Endothelial cell of umbilical vein (primary cell): ENCODE measurements around the gene MAK. TPM values are rescaled to one million over a fixed set of nuclear protein-coding genes. Genes with fewer than 3 reads are reported as not detected.
A peak's percentile ranks its signal among the peaks of the same experiment; 100 is the strongest.

Source experiments
- BruUV-seq: library from RNA; stranded (reverse); fragments of 400-500 nt; replicated peaks from 2 replicates; lab custom pipeline; 2021; lab: Mats Ljungman, UMichigan
- CTCF ChIA-PET: fragments of 300-600, 350-600 bp; sonication (Branson Sonifier 250); formaldehyde crosslinking; loops from one replicate; lab custom pipeline; 2021; ENCODE audit warnings: antibody characterized with exemption, inconsistent platforms; lab: Charles Lee
- POLR2A ChIA-PET: fragments of 300-600, 350-600 bp; sonication (Branson Sonifier 250); formaldehyde crosslinking; loops from one replicate; lab custom pipeline; 2021; ENCODE audit warnings: antibody characterized with exemption, inconsistent platforms; lab: Charles Lee
- DNase-seq: peaks from one replicate; pipeline ENCODE4 v3.0.0-alpha.2; 2011; ENCODE audit warnings: low read depth, low spot score
- FAIRE-seq: peaks from 2 replicates; lab custom pipeline; 2011; peaks lifted over from hg19 to GRCh38; lab: Jason Lieb, UNC
- H2AFZ ChIP-seq: 2 replicates; pipeline ENCODE4 v1.6.0; 2012; ENCODE audit warnings: low read depth, low read length, control low read depth, inconsistent platforms
- H3K27ac ChIP-seq: 2 replicates; pipeline ENCODE4 v1.5.1; 2011; ENCODE audit warnings: low read depth, mild to moderate bottlenecking, control low read depth, low read length, moderate library complexity; ENCODE audit not compliant: insufficient read depth
- H3K27me3 ChIP-seq, 2 experiments: 2 replicates each; pipeline versions ENCODE4 v1.6.0 to v1.6.1; 2011; ENCODE audit warnings: low read length in 2 of 2, mixed read lengths in 1 of 2; ENCODE audit not compliant: control insufficient read depth in 2 of 2, insufficient read depth in 2 of 2
- H3K36me3 ChIP-seq, 2 experiments: 2 replicates in 1 of 2; 3 replicates in 1 of 2; pipeline ENCODE4 v1.5.1; 2011; ENCODE audit warnings: low read length in 2 of 2, mild to moderate bottlenecking in 1 of 2, moderate library complexity in 1 of 2; ENCODE audit not compliant: control insufficient read depth in 2 of 2, insufficient read depth in 2 of 2; ENCODE audit errors: extremely low read depth in 1 of 2
- H3K4me1 ChIP-seq: 3 replicates; pipeline ENCODE4 v1.5.1; 2011; ENCODE audit warnings: mild to moderate bottlenecking, low read length; ENCODE audit not compliant: control insufficient read depth, insufficient read depth; ENCODE audit errors: extremely low read depth
- H3K4me2 ChIP-seq: 2 replicates; pipeline ENCODE4 v1.6.1; 2011; ENCODE audit warnings: low read length, control low read depth, mixed read lengths; ENCODE audit not compliant: insufficient read depth
- H3K4me3 ChIP-seq, 3 experiments: fragments of 200-600 bp in 1 of 3; sonication (generic), shearing (Covaris generic) in 1 of 3; replicated peaks in 1 of 3; 2 replicates each; pipeline ENCODE4 v1.5.1; 2011 to 2016; ENCODE audit warnings: control low read depth in 3 of 3, low read length in 3 of 3, mild to moderate bottlenecking in 2 of 3, inconsistent platforms in 1 of 3, low read depth in 1 of 3, moderate library complexity in 1 of 3; ENCODE audit not compliant: insufficient read depth in 1 of 3
- H3K79me2 ChIP-seq: 2 replicates; pipeline ENCODE4 v1.6.0; 2012; ENCODE audit warnings: low read length, inconsistent platforms; ENCODE audit not compliant: control insufficient read depth, insufficient read depth
- H3K9ac ChIP-seq: replicated peaks from 2 replicates; pipeline ENCODE3; 2011; ENCODE audit warnings: low read length, control low read depth; ENCODE audit not compliant: insufficient read depth; ENCODE audit errors: extremely low read depth
- H3K9me1 ChIP-seq: replicated peaks from 3 replicates; pipeline ENCODE4 v1.6.0; 2011; ENCODE audit warnings: mild to moderate bottlenecking, low read length; ENCODE audit not compliant: control insufficient read depth, insufficient read depth; ENCODE audit errors: extremely low read depth
- H3K9me3 ChIP-seq: replicated peaks from 2 replicates; pipeline ENCODE4 v1.5.1; 2012; ENCODE audit warnings: low read length, inconsistent platforms; ENCODE audit not compliant: control insufficient read depth, insufficient read depth
- H4K20me1 ChIP-seq: replicated peaks from 2 replicates; pipeline ENCODE3; 2011; ENCODE audit warnings: mild to moderate bottlenecking, low read length; ENCODE audit not compliant: control insufficient read depth, insufficient read depth; ENCODE audit errors: extremely low read depth
- EZH2 ChIP-seq: IDR thresholded peaks from 2 replicates; pipeline ENCODE4 v1.6.1; 2012; ENCODE audit warnings: borderline replicate concordance, low read depth, mild to moderate bottlenecking, moderate library complexity, low read length, inconsistent platforms; ENCODE audit not compliant: severe bottlenecking
- FOS ChIP-seq: IDR thresholded peaks from 2 replicates; pipeline ENCODE4 v1.6.1; 2011; ENCODE audit warnings: mild to moderate bottlenecking, low read length, moderate library complexity, borderline replicate concordance; ENCODE audit not compliant: insufficient read depth
- GATA2 ChIP-seq: IDR thresholded peaks from 2 replicates; pipeline ENCODE4 v1.7.0; 2011; ENCODE audit warnings: low read depth, mild to moderate bottlenecking, moderate library complexity, mixed read lengths, low read length; ENCODE audit not compliant: insufficient read length, insufficient read depth
- JUN ChIP-seq: IDR thresholded peaks from 2 replicates; pipeline ENCODE4 v1.6.1; 2011; ENCODE audit warnings: borderline replicate concordance, low read depth; ENCODE audit not compliant: insufficient read length, insufficient read depth
- MYC ChIP-seq: IDR thresholded peaks from one replicate; pipeline ENCODE4 v1.6.1; 2011; ENCODE audit warnings: mild to moderate bottlenecking, low read depth, low read length
- POLR2A ChIP-seq: IDR thresholded peaks from 2 replicates; pipeline ENCODE4 v1.6.1; 2012; ENCODE audit warnings: low read depth, mild to moderate bottlenecking, control low read depth, low read length
- POLR2AphosphoS5 ChIP-seq: IDR thresholded peaks from 2 replicates; pipeline ENCODE4 v1.6.1; 2012; ENCODE audit warnings: low read depth, mild to moderate bottlenecking, control low read depth, low read length, moderate library complexity; ENCODE audit not compliant: insufficient read depth
- dilution Hi-C: fragments of 300-500 bp; cut with MboI; formaldehyde crosslinking; loops from one replicate; pipeline ENCODE4 v1.15.0; 2019; ENCODE audit warnings: low sequenced_read_pairs; ENCODE audit not compliant: extremely low pct_ligation_motif_present
- intact Hi-C: fragments of 100-400 bp; cut with micrococcal nuclease; formaldehyde crosslinking; loops from one replicate; pipeline ENCODE4 v1.10.0; 2022
- polyA plus RNA-seq, 4 experiments: library from polyadenylated mRNA; depleted of rRNA in 3 of 4; stranded (reverse) in 3 of 4; unstranded in 1 of 4; fragments of >200 nt; gene quantifications; 2 replicates each; pipeline versions ENCODE4 v1.2.1 to v1.2.3, GENCODE V29; 2011 to 2012; ENCODE audit warnings: missing spikeins in 1 of 4
- total RNA-seq: library from RNA; stranded (reverse); gene quantifications from 2 replicates; pipeline ENCODE4 v1.2.3, GENCODE V29; 2021
- TF ChIP-seq, protein P1 (sequence below), 2 donors: IDR thresholded peaks; 1 replicate in 1 of 2; 2 replicates in 1 of 2; pipeline ENCODE4 v1.5.1; 2011; ENCODE audit warnings: low read length in 2 of 2, mild to moderate bottlenecking in 2 of 2, moderate library complexity in 2 of 2, control low read depth in 1 of 2, inconsistent platforms in 1 of 2, low read depth in 1 of 2; ENCODE audit not compliant: insufficient read depth in 1 of 2; ENCODE audit errors: extremely low read depth in 1 of 2
- TF ChIP-seq, protein P2 (sequence below): IDR thresholded peaks from 2 replicates; pipeline ENCODE4 v1.6.1; 2011; ENCODE audit not compliant: insufficient read depth, insufficient read length

Gene MAK
- total and polyA plus RNA-seq, 2 donors (not counting 3 experiments of a cell fraction or from before 2014, with no cell fraction given): not detected

- no peak for FAIRE-seq
- Histone ChIP-seq H3K9ac (no peak overlapping the region), H3K36me3 (peaks cover 0 to 4% of the 10 kb centered on the region in 2 experiments), H3K27ac (peak overlapping the region; percentile 2), H3K9me3 (no peaks in the 10 kb centered on the region), H3K4me1 (peaks cover 6% of the 10 kb centered on the region), H3K4me2 (no peak overlapping the region), H3K9me1 (no peaks in the 10 kb centered on the region), H3K27me3 (no peaks in the 10 kb centered on the region), H2AFZ (no peak overlapping the region), H3K4me3 (no peak overlapping the region), H3K79me2 (no peaks in the 10 kb centered on the region), H4K20me1 (no peaks in the 10 kb centered on the region)
- dilution Hi-C loops (no loop called here), intact Hi-C loops (no loop called here)
- no peak for TF ChIP-seq EZH2
- TF ChIP-seq, protein P1, sequence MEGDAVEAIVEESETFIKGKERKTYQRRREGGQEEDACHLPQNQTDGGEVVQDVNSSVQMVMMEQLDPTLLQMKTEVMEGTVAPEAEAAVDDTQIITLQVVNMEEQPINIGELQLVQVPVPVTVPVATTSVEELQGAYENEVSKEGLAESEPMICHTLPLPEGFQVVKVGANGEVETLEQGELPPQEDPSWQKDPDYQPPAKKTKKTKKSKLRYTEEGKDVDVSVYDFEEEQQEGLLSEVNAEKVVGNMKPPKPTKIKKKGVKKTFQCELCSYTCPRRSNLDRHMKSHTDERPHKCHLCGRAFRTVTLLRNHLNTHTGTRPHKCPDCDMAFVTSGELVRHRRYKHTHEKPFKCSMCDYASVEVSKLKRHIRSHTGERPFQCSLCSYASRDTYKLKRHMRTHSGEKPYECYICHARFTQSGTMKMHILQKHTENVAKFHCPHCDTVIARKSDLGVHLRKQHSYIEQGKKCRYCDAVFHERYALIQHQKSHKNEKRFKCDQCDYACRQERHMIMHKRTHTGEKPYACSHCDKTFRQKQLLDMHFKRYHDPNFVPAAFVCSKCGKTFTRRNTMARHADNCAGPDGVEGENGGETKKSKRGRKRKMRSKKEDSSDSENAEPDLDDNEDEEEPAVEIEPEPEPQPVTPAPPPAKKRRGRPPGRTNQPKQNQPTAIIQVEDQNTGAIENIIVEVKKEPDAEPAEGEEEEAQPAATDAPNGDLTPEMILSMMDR (IDR thresholded peaks at IDR 0.05; ENCODE audit: extremely low read depth in 1 of 2, insufficient read depth in 1 of 2, low read depth in 1 of 2, low read length in 2 of 2): no peak
- TF ChIP-seq, protein P2, sequence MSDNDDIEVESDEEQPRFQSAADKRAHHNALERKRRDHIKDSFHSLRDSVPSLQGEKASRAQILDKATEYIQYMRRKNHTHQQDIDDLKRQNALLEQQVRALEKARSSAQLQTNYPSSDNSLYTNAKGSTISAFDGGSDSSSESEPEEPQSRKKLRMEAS: no peak
- ChIA-PET POLR2A (no interaction called here), CTCF (interaction anchor here (0.7 to 1.4 kb wide), 3 partner anchors 26 to 69 kb away, joined by 3 to 4 read pairs (median 3); no protein-coding TSS in a partner anchor)
- DNase-seq: no peak
- BruUV-seq: no TSS peak
These were observed 105.1 kb downstream of the MAK start for GRCh38 chr6:10733151-10733715.

DNA sequence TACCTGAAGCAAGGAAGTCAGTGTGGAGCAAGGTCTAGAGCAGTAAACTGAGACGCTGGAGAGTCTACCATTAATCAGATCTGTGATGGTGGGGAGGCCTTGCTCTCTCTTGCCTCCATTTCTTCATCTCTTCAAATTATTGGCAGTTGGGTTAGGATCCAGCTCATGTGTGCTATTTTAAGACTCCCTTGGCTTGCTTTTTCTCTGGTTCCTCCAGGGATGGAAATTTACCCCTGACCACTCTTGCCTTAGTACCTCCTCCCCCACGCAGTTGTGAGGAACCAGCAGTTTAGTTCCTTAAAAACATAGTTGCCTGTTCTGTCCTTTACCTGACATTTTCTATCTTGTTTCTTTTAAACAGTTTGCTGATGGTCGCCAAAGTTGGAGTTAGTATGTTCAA lies 108.1 kb downstream of the MAK start:
- no peaks in the 10 kb centered on the region for H3K27me3 ChIP-seq
- H3K4me2 ChIP-seq: no peak overlapping the region
- POLR2A ChIA-PET: interaction anchor here (1.6 kb wide), 1 partner anchor 14 kb away, joined by 3 read pairs; no protein-coding TSS in a partner anchor
- dilution Hi-C loops: no loop called here
- FAIRE-seq (no peak), DNase-seq (no peak)
- no peaks in the 10 kb centered on the region for H3K9me1 ChIP-seq
- H2AFZ ChIP-seq: no peak overlapping the region
- H4K20me1 ChIP-seq: no peaks in the 10 kb centered on the region
- H3K4me1 ChIP-seq: peaks cover 5% of the 10 kb centered on the region
- no peak overlapping the region for H3K4me3 ChIP-seq
- no peak overlapping the region for H3K27ac ChIP-seq
- TF ChIP-seq FOS (no peak), POLR2AphosphoS5 (no peak), JUN (no peak), GATA2 (no peak), POLR2A (no peak), MYC (no peak), EZH2 (no peak)
- TF ChIP-seq, protein P1 (IDR thresholded peaks at IDR 0.05; ENCODE audit: extremely low read depth in 1 of 2, insufficient read depth in 1 of 2, low read depth in 1 of 2, low read length in 2 of 2): no peak
- TF ChIP-seq, protein P2: no peak
- no peaks in the 10 kb centered on the region for H3K9me3 ChIP-seq
- H3K9ac ChIP-seq: no peak overlapping the region
- intact Hi-C loops: no loop called here
- H3K79me2 ChIP-seq: no peaks in the 10 kb centered on the region
- no TSS peak for BruUV-seq
- peaks cover 0 to 4% of the 10 kb centered on the region in 2 experiments for H3K36me3 ChIP-seq
- CTCF ChIA-PET: no interaction called here
